GM18511 (cell line): Measurements from ENCODE around the gene CARD11.

Source experiments
- ATAC-seq: cut with Tn5 transposase; IDR thresholded peaks from one replicate; pipeline ENCODE4 v1.9.1; 2021; ENCODE audit warnings: mild to moderate bottlenecking, moderate library complexity; ENCODE audit not compliant: unreplicated experiment

Gene CARD11

DNA sequence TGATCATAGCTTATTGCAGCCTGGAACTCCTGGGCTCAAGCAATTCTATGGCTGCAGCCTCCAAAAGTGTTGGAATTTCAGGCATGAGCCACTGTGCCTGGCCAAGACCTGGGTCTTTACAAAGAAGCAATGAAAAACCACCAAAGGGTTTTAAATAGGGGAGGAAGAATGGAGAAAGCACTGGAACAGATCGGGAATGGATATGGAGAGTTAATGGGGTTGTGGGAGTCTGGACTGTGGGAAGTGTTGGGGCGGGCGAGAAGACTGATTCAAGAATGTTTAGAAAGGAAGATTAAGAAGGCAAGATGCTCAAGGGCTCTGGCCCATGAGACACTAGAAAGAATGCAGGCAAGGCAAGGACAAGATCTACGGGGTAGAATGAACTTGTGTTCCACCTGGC lies 98.5 kb downstream of the CARD11 start:
- no peak for ATAC-seq

DNA sequence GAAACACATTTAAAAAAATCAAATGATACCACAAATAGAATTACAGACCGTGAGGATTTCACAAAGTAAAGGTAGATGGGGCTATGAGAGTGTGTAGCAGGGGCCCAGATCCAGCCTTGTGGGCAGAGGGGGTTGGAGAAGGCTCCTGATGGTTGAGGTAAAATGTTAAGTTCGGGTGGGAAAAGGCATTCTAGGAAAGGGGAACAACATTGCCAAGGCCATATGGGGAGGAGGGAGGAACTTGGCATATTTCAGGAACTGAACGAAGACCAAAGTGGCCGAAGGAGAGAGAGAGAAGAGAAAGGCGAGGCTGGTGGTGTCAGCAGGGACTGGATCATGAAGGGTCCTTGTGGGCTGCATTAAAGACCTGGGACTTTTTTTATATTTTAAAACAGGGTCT lies 98.9 kb downstream of the CARD11 start:
- no peak for ATAC-seq

DNA sequence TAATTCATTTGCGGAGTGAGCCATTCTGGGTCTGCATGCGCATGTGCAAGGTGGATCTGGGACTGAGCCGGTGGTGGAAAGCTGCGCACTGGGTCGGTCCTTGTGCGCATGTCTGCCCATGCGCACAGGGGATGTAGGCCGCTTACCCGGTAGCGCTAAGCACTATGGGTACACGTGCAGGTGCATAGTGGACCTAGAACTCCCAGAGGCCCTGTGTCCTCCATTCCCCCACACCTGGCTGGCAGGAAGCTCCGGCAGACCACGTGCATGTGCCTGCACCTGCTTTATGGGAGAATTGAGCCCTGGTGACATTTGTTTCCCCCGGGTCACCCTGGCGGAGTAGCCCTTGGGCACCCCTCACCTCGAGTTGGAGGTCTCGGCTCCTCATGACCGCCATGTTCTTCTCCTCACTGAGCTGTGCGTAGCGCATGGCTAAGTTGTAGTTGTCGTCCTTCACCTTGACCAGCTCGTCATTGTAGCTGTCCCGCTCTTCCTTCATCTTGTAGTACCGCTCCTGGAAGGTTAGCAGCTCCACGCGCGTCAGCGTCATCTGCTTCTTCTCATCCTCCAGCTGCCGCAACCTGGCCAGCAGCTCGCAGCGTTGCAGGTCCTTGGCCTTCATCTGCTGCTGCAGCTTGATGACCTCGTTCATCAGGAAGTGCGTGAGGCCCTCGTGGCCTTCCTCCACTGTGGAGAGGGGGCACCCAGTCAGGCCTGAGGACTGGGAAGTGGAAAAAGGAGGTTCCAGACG lies 99.6 kb downstream of the CARD11 start:
- ATAC-seq: no peak

DNA sequence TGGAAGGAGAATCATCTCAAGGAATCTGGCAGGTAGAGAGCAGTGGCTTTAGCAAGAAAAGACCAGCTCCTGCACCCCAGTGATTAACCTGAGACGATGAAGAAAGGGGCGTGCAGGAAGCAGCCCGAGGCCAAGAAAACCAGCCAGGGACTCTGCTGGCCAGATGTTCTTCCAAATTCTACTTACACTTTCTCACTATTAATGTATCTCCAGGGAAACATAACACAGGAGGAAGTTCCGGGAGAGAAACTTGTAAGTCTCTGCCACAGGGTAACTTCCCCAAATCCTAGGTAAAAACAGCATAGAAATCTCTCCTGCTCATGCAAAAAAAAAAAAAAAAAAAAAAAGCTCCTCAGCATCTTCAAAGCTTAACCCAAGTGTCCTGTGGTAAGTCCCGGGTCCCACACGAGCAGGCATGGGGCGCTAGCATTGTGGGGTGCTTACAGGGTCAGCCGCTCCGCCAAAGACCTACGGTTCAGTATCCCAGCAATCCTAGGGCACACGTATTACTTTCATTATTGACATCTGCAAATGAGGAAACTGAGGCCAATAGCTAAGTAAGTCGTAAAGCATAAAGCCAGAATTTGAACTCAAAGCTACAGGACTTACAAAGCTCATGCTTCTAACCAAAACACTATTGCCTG lies 102.3 kb downstream of the CARD11 start:
- no peak for ATAC-seq

DNA sequence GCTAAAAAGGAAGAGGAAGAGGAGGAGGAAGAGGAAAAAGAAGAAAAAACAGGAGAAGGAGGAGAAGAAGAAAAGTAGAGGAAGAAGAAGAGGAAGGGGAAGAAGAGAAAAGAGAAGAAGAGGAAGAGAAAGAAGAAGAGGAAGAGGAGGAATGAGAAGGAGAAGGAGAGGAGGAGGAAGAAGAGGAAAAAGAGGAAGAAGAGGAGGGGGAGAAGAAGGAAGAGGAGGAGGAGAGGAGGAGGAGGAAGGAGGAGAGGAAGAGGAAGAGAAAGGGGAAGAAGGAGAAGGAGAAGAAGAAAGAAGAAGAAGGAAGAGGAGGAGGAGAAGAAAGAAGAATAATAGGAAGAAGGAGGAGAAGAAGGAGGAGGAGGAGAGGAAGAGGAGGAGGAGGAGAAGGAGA lies 103.2 kb downstream of the CARD11 start:
- no peak for ATAC-seq

DNA sequence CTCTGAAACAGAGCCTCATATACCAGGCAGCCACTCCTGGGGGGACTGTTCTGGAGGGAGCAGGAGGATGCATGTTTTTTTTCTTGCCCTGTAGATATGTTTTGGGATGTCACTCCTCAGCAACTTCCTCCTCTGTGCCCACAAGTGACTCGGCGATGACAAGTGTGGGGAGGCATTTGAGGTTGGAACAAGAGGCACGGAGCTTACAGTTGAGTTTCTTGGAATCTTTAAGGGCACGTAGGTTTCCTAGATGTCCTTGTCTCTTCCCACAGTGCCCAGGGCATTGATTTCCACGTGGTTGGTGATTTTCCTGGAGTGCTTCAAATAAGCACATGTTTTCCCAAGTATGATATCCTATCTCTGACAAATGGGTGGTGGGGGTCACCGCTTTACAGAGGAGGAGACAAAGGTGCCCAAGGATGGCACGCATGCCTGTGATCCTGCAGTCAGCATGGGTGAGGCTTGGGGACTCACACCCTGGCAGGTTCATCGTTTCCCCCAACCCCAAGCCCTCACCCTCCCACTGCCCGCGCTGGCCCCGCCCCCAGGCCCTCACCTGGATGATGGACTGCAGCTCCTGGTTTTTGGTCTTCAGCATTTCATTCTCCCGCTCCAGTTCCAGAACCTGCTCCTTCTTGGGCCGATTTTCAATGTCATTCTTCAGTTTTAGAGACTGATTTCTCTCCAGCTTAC lies 104.3 kb downstream of the CARD11 start:
- ATAC-seq: no peak

DNA sequence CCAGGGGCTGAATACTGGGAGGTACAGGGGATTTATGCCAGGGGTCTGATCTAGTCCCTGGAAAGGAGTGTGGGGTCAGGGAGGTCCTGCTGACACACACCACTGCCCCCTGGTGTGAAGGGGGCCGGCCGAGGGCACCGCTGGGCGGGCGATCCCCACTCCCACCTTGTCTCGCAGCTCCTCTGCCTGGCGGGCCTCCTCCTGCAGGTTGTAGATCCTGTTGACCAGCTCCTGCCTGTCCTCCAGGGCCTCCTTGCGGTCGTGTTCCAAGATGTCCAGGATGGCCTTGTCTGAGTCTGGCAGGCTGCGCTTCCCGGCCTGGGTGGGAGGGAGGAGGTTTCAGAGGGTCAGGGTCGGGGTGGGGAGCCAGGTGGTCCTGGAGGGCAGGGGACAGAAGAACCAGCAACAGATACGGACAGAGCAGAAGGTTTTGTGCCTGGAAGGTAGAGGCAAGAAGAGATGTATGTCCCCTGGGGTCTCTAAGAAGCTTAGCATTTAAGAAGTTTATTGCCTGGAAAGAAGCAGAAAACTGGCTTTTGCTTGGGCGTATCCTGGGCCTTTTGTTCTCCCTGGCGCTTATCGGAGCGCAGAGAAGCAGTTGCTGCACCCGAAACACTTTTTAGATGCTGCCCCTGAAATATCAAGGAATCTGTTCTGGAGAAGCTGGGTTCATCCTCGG lies 105.0 kb downstream of the CARD11 start:
- no peak for ATAC-seq

DNA sequence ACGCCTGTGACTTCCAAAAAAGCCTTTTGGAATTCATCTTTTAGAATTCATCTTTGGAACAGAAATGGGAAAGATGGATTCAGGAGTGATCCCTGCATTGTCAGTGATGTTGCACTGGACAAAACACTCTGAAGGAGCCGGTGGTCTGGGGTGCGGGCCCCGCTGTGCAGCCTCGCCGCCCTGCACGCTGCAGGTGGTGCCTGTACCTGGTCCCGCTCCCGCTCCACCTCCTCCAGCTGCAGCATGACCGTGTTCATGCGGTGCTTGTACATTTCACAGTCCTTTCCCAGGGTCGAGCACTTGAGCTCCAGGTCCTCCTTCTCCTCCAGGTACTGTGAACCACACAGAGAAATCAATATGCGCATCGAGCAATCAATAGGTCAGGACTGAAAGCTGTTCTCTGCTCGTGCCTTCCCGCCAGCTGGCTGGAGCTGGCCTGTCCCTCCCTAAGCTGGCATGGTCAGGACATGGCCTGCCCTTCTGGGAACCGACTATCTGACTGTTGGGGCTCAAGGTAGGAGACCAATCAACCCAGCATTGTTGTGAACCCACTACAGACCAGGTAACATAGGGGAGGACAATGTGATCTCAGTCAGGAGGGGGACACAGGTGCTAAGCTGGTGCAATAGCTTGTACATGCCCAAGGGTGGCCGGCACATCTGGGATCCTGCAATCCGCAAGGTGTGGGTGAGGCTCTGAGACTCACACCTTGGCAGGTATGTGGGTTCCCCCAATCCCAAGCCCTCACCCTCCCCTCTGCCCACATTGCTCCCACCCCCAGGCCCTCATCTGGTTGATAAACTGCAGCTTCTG lies 105.8 kb downstream of the CARD11 start:
- no peak for ATAC-seq

DNA sequence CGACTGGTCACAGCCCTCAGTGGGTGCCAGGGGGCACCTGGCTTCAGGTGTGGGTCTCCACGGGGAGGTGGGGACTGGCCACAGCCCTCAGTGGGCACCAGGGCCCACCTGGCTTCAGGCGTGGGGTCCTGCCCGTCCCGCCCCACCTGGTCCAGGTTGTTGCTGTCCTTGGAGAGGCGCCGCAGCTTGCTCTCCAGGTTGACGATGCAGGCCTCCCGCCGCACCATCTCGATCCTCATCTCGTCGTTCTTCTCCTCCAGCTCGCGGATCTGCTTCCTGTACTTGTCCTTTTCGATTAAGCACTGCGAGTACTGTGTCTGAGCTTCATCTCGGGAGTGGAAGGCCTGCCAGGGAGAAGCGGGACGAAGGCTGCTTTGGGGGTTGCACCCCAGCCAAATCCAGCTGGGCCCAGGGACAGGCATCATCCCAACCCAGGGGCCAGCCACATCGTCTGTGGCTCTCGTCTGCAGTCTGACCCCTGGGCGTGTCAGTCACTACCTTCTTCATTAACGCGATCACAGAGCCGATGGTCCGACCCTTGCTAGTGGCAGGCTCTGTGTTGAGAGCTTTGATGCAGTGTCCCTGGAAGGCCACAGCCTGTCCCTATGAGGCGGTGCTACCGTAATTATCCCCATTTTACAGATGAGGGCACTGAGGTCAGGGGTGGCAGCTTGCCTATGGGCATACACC lies 106.6 kb downstream of the CARD11 start:
- no peak for ATAC-seq

DNA sequence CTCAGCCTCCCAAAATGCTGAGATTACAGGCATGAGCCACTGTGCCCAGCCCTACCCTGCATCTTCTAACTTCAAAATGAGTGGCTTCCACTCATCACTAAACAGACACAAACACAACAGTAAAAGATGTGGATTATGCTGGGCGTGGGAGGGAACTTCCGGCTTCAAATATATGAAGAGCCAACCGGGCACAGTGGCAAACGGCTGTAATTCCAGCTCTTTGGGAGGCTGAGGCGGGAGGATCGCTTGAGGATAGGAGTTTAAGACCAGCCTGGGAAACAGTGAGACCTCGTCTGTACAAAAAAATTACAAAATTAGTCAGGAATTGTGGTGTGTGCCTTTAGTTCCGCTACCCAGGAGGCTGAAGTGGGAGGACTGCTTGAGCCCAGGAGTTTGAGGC lies 107.4 kb downstream of the CARD11 start:
- no peak for ATAC-seq

DNA sequence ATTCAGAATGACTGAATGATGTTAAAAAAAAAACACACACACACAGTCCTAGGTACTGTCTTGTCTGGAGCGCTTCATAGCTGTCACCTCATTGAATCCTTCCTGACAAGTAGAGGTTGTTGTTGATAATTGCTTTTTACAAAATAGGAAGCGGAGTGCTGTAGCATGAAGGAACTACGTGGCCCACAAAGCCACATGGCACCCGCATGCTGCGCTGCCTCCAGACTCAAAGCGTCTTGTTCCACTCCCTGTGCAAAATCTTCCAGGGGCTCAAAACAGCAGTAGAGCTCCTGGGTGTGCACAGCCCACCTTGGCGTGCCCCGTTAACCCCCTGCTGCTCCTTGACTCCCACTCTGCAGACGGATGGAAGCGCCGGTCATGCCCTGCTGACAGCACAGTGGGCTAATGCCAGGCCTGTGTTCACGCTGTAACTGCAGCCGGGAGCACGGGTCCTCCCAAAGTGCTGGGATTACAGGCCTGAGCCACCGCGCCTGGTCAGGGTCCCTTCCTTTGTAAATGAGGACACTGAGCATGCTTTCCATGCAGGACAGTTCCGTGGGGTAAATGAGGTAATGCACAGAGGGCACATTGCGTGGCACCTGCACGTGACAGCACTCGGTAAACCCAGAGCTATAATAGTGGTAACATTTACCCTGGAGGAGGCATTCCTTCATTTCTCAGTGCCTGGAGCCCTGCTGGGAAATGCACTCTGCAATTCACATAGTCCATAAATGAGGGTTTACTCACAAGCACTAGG lies 108.5 kb downstream of the CARD11 start:
- no peak for ATAC-seq

DNA sequence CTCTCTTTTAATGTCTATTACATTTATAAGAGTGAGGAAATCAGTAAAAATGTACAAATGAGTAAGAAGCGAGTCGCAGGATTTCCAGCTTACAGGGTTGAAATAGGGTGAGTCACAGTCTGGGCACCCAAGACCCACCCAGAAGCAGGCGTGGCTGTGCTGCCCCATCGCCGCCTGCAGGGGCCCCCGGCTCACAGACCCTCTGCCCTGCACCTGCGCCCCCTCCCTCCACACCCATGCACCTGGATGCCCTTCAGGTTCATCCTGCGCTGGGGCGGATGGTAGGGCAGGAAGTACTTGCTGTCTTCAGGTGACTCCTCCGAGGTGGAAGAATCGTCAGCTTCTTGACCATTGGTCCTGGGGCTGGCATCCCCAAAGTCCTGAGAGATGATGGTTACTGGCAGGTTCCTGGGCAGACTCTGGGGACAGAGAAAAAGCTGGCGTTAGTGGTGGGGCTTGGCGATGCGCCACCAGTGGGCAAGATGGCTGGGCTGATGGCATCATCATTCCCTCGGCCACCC lies 109.4 kb downstream of the CARD11 start:
- ATAC-seq: no peak

DNA sequence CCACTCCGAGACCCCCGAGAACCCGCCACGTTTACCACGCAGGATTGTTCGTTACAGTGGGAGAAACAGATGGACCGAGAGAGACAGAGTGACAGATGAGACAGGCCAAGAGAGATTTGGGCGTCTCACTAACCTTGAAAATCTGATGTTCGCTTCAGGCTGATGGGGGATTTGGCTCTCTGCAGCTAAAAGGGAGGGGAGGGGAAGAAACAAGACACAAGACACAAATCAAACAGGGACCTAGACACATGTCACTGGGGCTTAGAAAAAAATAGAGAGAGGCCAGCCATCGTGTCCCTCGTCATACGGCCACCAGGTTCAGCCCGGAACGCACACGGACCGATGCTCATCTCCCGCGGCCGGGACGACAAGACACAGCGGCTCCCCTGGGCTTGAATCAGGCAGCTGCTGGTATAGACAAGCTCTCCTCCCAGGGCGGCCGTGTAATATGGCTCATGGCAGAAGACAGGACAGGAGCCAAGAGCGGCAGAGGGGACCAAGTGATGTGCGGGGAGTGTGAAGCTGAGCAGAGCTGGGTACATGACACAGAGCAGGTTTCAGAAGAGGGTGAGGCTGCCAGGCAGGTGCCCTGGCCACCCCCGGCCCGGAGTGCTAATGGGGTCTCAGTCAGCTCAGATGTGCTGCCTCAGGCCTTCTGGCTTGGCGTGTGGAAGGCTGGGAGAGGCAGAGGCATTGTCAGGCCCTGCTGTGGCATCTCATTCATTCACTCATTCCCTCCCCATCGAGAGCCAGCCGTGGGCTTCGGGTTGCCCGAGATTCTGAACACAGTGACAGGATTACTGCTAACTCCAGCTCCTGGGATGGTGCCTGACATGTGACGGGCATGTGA lies 111.0 kb downstream of the CARD11 start:
- ATAC-seq: no peak

DNA sequence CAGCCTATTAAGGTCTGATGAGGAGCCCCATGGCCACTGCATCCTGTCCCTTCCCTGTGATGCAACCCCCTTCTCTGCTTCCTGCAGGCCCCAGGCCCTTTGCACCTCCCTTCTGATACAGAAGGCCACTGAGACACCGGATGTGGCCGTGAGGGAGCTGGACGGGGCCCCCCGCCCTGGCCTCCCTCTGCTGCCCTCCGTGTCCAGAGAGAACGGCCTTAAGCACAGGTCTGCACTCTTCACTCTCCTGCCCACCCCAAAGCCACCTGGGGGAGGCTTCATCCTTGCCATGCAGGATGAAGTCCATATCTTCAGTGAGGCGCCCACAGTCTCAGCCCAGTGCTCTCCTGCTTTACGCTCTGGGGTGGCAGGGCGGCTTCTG lies 112.6 kb downstream of the CARD11 start:
- ATAC-seq: no peak

DNA sequence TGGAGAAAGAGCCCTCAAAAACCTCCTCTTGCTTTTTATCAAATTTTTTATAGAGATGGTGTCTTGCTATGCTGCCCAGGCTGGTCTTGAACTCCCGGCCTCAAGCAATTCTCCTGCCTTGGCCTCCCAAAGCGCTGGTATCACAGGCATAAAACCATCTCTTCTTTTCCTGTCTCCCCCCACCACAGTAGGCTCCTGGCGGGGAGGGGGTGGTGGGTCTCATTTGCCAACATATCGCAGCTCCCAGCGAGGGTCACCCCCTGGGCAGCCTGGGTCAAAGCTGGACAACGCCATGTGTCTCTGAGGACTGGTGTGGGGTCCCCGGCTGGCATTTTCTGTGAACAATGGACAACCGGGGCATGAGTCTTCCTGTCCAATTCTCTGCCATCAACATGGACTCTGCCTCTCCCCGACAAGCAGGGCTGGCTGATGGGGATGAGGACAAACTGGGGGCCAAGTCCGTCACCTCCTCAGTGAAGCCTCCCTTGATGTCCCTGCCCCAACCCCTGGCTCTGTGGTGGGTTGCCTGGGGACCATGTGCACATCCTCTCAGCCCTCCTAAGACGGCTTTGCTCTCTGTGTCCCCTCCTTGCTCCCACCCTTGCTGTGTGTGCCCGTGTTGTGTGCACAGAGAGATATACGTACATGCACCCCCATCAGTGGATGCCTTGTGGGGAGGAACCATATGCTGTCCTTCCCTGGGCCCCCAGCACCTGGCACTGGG lies 113.2 kb downstream of the CARD11 start:
- no peak for ATAC-seq

DNA sequence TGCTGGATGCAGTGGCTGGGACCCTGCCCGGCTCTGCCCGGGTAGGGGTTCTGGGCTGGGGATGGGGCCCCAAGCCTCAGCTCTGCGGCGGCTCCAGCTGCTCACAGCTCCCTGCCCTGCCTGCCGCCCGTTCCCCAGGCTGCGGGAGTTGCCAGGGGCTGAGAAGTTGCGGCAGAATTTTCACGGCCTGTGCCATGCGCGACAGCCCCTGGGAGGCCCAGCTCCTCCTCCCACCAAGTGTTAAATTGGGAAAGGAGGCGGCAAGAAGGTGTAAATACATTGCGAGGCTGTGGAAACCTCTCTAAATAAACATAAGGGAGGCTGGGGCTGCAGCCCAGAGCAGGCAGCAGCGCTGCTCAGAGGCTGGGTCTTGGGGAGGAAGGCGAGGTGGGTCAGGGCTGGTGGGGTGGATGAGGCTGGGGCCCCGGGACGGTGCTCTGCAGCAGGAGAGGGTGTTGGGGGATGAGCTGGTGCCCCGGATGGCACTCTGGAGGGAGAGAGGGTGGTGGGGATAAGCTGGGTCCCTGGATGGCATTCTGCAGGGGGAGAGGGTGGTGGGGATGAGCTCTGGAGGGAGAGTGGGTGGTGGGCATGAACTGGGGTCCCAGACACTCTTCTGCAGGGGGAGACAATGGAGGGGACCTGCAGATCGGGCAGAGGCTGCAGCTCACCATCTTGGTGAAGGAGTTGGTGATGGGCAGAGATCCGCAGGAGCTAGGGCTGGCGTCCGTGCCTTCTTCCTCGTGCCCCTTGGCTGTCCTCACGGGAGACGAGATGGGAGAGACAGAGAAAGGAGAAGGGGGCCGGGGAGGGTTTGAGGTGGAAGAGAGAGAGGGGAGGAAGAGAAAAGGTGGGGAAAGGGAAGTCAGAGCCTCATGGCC lies 114.1 kb downstream of the CARD11 start:
- no peak for ATAC-seq
